NCI-H1105 (cell line): Measurements from ENCODE around the gene MRPL24.

Experiments
- DNase-seq: peaks from one replicate; lab custom pipeline; 2025; lab: John Stamatoyannopoulos, UW

MRPL24 gene

GRCh38 chr1:156692441-156692924 is 48.4 kb downstream of the MRPL24 start:
- DNase-seq, result no peak

- no peak for DNase-seq
Observed at GRCh38 chr1:156691665-156692440, 49.0 kb downstream of the MRPL24 start.

- no peak for DNase-seq
Observed at GRCh38 chr1:156691191-156691590, 49.7 kb downstream of the MRPL24 start.

- DNase-seq, result no peak
Observed at GRCh38 chr1:156690675-156691036, 50.2 kb downstream of the MRPL24 start.

- DNase-seq, result peak; percentile 60
Observed at GRCh38 chr1:156689953-156690674, 50.8 kb downstream of the MRPL24 start.

- DNase-seq, result peak; percentile 70
Observed at GRCh38 chr1:156689035-156689952, 51.6 kb downstream of the MRPL24 start.
